GM12872 (cell line): ENCODE measurements around the gene RTCB.

Experiments used
- CTCF ChIP-seq: IDR thresholded peaks from 3 replicates; pipeline ENCODE4 v1.5.1; 2011; ENCODE audit warnings: low read depth, mild to moderate bottlenecking, low read length, moderate library complexity; ENCODE audit not compliant: insufficient read depth

RTCB gene

GRCh38 chr22:32422062-32422461 is 10.0 kb upstream of the RTCB start:
- TF ChIP-seq CTCF, result no peak

GRCh38 chr22:32421484-32421883 is 9.4 kb upstream of the RTCB start:
- TF ChIP-seq CTCF, result no peak

GRCh38 chr22:32417906-32418305 is 5.9 kb upstream of the RTCB start:
- no peak for TF ChIP-seq CTCF

- no peak for TF ChIP-seq CTCF
These were observed 4.6 kb upstream of the RTCB start for GRCh38 chr22:32416556-32417085.

GRCh38 chr22:32414191-32414590 is 2.1 kb upstream of the RTCB start:
- TF ChIP-seq CTCF, result no peak

- TF ChIP-seq CTCF, result peak; percentile 47; the same call in 2 of the 3 replicates
These were observed 1.7 kb upstream of the RTCB start for GRCh38 chr22:32413719-32414118.

- TF ChIP-seq CTCF, result no peak
These were observed 645 bp downstream of the RTCB start for GRCh38 chr22:32411402-32411801.
